Ecto neural progenitor cell (in vitro differentiated cells): ENCODE measurements around the gene EPS15.
"Not testable (repeated sequence)": the region's sequence is repeated elsewhere in the genome, so short reads cannot be mapped to it uniquely, and the experiment has no call there.

Experiments
- DNase-seq: peaks from one replicate; pipeline ENCODE4 v3.0.0-alpha.2; 2018; ENCODE audit warnings: low spot score

The EPS15 gene

DNA sequence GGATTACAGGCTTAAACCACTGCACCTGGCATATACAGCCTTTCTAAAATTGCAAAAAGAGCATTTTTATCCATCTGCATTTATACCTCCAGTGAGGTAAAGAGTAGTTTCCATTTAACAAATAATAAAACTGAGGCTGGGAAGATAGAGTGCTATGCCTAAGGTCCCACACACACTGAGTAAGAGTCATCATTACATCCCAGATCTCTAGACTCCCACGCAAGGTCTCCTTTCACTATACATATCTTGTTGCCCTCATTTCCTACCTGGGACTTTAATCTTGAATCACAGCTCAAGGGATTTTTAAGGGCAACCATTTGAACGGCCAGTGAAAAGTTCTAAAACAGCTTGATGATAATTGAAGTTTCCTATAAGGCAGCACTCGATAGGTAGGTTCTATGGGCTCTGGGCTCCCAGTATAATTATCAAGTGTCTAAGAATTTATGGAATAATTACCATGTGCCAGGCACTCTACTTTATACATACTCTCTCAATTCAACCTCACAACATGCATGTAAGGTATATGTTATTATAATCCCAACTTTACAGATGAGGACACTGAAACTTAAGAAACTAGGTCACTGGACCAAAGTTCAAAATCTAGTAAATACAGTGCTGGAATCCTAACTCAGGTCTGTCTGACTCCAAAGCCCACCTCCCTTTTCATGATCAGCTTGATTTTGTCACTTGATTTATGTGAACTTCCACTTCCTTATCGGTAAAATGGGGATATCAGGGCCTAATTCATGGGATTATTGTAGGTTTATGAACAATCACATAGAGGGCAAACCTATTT, 23.3 kb upstream of the EPS15 start:
- no peak for DNase-seq

GRCh38 chr1:51541313-51542050, 22.4 kb upstream of the EPS15 start:
- no peak for DNase-seq

- no peak for DNase-seq
Observed at GRCh38 chr1:51537568-51537967, 18.5 kb upstream of the EPS15 start.

- no peak for DNase-seq
Observed at GRCh38 chr1:51535006-51535592, 16.0 kb upstream of the EPS15 start.

GRCh38 chr1:51534447-51534846, 15.4 kb upstream of the EPS15 start:
- DNase-seq: no peak

DNA sequence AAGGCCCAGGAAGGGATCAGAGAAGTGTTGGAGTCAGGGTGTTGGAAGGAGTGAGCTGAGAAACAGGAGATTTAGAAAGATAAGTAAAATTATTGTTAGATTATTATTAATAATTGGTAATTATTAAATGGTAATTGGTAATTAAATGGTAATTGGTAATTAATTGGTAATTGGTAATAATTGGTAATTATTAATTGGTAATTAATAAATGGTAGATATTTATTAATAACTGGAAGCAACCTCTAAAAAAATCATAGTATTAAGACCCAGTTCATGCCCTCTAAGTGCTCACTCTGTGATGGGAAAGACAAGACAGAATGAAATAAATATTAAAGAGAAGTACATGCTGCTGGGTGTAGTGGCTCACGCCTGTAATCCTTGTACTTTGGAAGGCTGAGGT, 13.8 kb upstream of the EPS15 start:
- no peak for DNase-seq

DNA sequence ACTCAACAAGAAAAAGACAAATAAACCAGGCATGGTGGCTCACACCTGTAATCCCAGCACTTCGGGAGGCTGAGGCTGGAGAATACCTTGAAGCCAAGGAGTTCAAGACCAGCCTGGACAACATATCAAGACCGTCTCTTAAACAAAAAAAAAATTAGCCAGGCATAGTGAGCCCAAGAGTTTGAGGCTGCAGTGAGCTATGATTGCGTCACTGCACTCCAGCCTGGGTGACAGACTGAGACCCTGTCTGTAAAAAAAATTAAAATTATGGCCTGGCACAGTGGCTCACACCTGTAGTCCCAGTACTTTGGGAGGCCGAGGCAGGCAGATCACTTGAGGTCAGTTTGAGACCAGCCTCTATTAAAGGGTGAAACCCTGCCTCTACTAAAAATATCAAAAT, 11.4 kb upstream of the EPS15 start:
- not testable (repeated sequence) for DNase-seq

DNA sequence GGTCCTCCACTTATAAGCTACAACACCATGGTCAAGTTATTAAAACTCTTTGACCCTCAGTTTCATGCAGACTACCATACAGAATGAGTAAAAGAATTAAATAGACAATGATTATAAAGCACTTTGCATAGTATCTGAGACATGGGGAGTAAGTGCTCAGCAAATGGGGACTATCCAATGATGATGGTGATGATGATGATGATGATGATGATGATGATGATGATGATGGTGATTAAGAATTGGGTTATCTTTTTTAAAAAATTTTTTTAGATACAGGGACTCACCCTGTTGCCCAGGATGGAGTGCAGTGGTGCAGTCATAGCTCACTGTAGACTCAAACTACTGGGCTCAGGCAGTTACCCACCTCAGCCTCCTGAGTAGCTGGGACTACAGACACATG, 8.1 kb upstream of the EPS15 start:
- DNase-seq: no peak

- DNase-seq: no peak
Observed at GRCh38 chr1:51526248-51526647, 7.2 kb upstream of the EPS15 start.

GRCh38 chr1:51525295-51525694, 6.2 kb upstream of the EPS15 start:
- no peak for DNase-seq

GRCh38 chr1:51524817-51525216, 5.8 kb upstream of the EPS15 start:
- DNase-seq: no peak

GRCh38 chr1:51523931-51524330, 4.9 kb upstream of the EPS15 start:
- no peak for DNase-seq

- DNase-seq: no peak
Observed at GRCh38 chr1:51520700-51521248, 1.7 kb upstream of the EPS15 start.

DNA sequence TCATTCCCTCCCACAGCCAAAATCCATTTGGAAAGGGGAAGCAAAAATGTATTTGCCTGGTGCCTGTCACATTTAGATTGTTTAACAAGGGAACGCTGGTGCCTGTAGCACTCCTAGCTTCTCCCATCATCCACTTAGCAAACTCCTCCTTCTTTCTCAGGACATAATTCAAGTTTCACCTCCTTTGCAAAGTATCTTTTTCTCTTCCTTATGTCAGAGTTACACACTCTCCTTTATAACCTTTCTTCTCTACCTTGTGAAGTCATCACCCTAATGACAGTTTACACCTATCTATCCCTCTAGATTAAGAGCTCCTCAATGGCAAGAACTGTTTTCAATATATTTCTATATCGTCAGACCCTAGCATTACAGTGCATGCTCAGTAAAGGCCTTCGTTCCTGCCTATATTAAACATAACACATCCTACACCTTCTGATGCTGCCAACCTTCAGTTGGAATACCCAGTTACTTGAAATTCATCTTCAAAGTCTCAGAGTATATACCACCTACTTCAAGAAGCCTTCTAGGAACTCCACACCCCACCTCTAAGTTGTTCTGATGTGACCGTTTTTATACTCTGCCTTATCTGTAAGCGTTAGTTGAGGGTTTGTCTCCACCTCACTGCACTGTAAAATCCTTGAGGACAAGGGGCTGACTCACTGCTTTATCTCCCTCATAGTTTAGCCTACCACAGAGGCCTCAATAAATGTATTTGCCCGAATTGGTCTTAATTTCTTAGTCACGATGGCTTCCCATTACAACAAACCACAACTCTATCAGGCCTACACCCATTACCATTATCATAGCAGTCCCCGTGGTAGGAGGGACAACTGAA, 1.0 kb upstream of the EPS15 start:
- DNase-seq: no peak

DNA sequence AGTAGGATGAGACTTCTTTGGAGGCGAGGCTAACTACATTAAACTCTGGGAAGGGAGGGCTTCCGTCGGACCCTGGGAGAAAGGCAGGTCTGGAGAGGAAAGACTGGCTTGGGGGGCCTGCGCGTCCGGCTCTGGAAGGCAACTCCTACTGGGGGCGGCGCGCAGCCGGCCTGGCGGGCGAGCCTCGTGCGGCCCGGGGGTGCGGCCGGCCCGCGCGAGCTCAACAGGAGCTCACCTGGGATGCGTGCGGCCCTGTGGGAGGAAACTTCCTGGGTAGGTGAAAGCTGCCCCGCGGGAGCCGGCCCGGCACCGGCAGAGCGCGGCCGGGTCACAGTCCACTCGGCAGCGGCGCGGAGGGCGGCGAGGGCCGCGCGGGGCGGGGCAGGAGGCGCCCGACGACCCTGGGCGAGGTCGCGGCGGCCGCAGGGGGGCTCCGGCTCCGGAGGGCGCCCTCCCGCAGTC, 449 bp downstream of the EPS15 start:
- no peak for DNase-seq

DNA sequence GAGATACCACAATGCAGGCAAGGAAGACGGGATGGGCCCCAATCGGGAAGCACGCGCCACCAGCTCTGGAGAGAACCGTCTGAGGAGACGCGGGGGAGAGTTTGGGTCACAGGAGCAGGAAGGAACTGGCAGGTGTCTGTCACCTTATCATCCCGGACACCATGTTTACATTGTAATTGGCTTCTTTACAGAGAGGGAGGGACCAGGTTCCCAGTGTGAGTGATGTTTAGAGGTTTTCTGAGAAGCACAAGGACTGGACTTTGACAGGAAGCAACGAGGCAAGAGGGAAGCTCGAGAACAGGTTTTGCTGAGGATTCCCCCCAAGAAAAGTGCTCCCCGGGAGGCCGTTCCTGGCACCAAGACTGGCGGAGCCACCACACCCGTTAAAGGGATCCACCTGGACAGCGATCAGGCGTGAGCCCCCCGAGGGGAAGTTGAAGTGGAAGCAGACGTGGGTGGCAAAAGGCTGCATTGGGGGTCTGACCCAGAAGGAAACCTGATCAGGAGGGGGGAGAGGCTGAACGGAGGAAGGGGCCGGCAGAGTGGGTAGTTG, 957 bp downstream of the EPS15 start:
- peak; percentile 63 for DNase-seq

GRCh38 chr1:51517361-51518032, 1.6 kb downstream of the EPS15 start:
- DNase-seq: no peak

- no peak for DNase-seq
Observed at GRCh38 chr1:51516649-51517158, 2.4 kb downstream of the EPS15 start.

GRCh38 chr1:51515982-51516648, 3.0 kb downstream of the EPS15 start:
- no peak for DNase-seq

GRCh38 chr1:51515312-51515960, 3.6 kb downstream of the EPS15 start:
- DNase-seq: no peak
